AML-193 (cell line): Measurements from ENCODE around the gene BACH2.

Experiments
- DNase-seq, 2 experiments: peaks; one replicate each; lab custom pipeline; 2025; lab: John Stamatoyannopoulos, UW

Gene BACH2

GRCh38 chr6:89888138-89888514, 408.5 kb downstream of the BACH2 start:
- no peak for DNase-seq

GRCh38 chr6:89887452-89888137, 409.0 kb downstream of the BACH2 start:
- DNase-seq, result no peak

- no peak for DNase-seq
These were observed 410.1 kb downstream of the BACH2 start for GRCh38 chr6:89886378-89887120.
